HUES64 (cell line): ENCODE results near the gene ARL6IP4. TPM values are rescaled to one million over a fixed set of nuclear protein-coding genes. Genes with fewer than 3 reads are reported as not detected.
"Not testable (repeated sequence)": the region's sequence is repeated elsewhere in the genome, so short reads cannot be mapped to it uniquely, and the experiment has no call there.

Experiments
- H3K27ac ChIP-seq: 2 replicates; pipeline ENCODE4 v1.7.0; 2013; ENCODE audit warnings: low read depth, low read length, inconsistent platforms
- H3K27me3 ChIP-seq: 2 replicates; pipeline ENCODE4 v1.6.1; 2013; ENCODE audit warnings: mild to moderate bottlenecking, low read length; ENCODE audit not compliant: insufficient read depth
- H3K36me3 ChIP-seq: 2 replicates; pipeline ENCODE4 v1.6.1; 2013; ENCODE audit warnings: mild to moderate bottlenecking, low read length; ENCODE audit not compliant: insufficient read depth
- H3K4me1 ChIP-seq: 2 replicates; pipeline ENCODE4 v1.6.1; 2013; ENCODE audit warnings: mild to moderate bottlenecking, low read length, moderate library complexity; ENCODE audit not compliant: insufficient read depth
- H3K4me3 ChIP-seq: 2 replicates; pipeline ENCODE4 v1.5.1; 2013; ENCODE audit warnings: mild to moderate bottlenecking, low read length, moderate library complexity
- H3K9ac ChIP-seq: 2 replicates; pipeline ENCODE4 v1.6.1; 2013; ENCODE audit warnings: mild to moderate bottlenecking, low read depth, low read length
- H3K9me3 ChIP-seq: 2 replicates; pipeline ENCODE4 v1.6.1; 2013; ENCODE audit warnings: low read depth, low read length; ENCODE audit not compliant: insufficient read depth
- WGBS: fragments of 150-250, 120-280 bp; methylation state at CpG from one replicate; pipeline ENCODE4 v1.1.7; 2013; ENCODE audit warnings: missing lambda C conversion rate; 5-methylcytosine and 5-hydroxymethylcytosine counted together
- polyA plus RNA-seq, 2 experiments: library from polyadenylated mRNA; stranded (reverse); fragments of 50-300 nt; gene quantifications; one replicate each; pipeline ENCODE4 v1.2.3, GENCODE V29; 2013

The ARL6IP4 gene
- 121 TPM for polyA plus RNA-seq (2013, experiment 1 of 2)
- polyA plus RNA-seq (2013, experiment 2 of 2) = 127 TPM

DNA sequence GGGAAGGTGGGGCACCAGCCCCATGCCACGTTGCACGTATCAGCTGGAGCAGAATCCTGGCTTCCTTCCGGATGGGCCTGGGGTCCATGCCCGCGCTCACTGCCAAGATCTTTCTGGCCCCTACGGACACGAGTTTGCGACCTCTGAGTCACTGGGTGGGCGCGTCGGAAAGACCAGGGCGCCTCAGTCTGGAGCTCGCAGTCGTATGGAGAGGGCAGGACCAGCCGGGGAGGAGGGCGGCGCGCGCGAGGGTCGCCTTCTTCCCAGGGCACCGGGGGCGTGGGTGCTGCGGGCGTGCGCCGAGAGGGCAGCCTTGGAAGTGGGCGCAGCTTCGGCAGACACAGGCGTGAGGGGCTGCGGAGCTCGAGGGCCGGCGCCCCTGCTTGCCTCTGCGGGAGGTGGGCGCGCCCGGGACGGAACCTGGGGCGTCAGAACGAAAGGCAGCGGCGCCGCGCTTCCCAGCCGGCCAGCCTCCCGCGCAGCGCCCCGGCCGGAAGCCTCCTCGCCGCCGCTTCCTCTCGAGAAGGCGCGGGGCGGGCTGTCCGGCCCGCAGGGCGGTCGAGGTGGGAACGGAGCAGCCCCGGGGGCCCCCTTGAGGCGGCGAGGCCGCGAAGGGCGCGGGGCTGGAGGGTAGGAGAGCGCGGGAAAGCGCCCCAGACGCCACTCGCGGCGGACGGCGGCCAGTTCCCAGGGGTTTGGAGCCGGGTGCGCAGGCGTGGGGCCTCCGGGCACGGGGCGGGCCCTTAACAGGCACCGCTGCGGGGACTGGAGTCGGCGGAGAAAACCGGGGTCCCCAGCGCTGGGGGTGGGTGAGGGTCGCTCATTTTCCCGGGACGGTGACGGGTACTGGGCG is at the start of gene ARL6IP4:
ARL6IP4 (plus strand) TSS at position 499 of the 853 bp plus-strand sequence. CDS start 459 bp downstream, outside the sequence.
- Histone ChIP-seq H3K9ac (peak within 1 kb of the TSS; percentile 92), H3K27me3 (no peaks in the 10 kb centered on the region), H3K27ac (peak within 1 kb of the TSS; percentile 61), H3K36me3 (peaks cover 14% of the 10 kb centered on the region; the same call in 1 of the 2 replicates), H3K4me3 (peak within 1 kb of the TSS; percentile 93), H3K9me3 (no peaks in the 10 kb centered on the region), H3K4me1 (peaks cover 7% of the 10 kb centered on the region; the same call in 1 of the 2 replicates)
- under 1% methylated on average over 96 of the region's 96 CpGs for WGBS

DNA sequence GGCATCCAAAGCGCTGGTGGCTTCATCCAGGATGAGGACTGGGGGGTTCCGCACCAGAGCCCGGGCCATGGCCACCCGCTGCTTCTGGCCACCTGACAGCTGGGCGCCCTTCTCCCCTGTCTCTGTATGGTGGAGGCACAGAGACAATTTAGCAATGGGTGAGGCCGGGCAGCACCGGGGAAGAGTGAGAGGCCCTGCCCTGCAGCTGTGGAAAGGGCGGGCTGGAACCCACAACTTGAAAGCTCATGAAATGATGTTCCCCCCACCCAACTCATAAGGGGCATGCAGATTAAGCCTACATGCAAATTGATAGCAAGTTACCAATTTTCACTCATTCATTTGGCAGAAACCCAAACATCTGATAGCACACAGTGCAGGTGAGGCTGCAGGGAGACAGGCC is 48.3 kb upstream of the ARL6IP4 start:
- 91% methylated on average over 8 of the region's 8 CpGs for WGBS
- H3K9me3 ChIP-seq = no peaks in the 10 kb centered on the region
- H3K27ac ChIP-seq = no peak overlapping the region
- H3K36me3 ChIP-seq = no peaks in the 10 kb centered on the region
- H3K4me3 ChIP-seq = no peak overlapping the region
- H3K9ac ChIP-seq = no peak overlapping the region
- no peaks in the 10 kb centered on the region for H3K27me3 ChIP-seq
- H3K4me1 ChIP-seq = no peaks in the 10 kb centered on the region

DNA sequence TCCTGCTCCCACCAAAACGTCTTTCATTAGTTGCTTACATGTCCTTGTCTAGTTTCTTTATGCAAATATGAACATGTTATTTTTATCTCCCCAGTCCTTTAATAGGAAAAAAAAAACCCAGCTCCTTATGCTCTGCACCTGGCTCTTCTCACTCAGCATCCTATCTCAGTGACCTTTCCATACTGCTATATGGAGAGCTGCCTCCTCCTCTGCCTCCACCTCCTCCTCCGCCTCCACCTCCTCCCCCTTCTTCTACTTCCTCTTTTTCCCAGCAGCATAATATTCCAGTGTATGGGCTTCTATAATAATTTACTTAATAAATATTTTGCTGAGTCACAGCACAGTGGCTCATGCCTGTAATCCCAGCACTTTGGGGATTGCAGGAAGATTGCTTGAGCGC is 45.8 kb upstream of the ARL6IP4 start:
- H3K9ac ChIP-seq = no peak overlapping the region
- H3K36me3 ChIP-seq = no peaks in the 10 kb centered on the region
- no peaks in the 10 kb centered on the region for H3K27me3 ChIP-seq
- no peak overlapping the region for H3K4me3 ChIP-seq
- no peak overlapping the region for H3K27ac ChIP-seq
- no peaks in the 10 kb centered on the region for H3K9me3 ChIP-seq
- 100% methylated on average over 2 of the region's 3 CpGs for WGBS
- H3K4me1 ChIP-seq = no peaks in the 10 kb centered on the region

DNA sequence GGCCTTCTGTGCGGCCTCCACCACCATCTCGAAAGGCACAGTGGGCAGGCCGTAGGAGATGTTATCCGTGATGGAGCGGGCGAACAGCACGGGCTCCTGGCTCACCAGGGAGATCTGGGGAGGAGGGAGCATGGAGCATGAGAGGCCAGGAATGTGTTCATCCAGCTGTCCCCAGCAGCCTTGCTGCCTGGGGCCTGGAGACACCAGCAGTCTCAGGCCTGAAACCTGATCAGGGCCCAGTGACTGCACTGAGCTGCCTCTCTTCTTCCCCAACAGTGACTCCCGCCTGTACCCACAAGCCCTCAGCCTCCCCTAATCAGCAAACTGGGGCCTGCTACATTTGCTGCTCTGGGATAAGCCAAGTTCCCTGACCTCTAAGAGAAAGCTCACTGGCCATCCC is 45.2 kb upstream of the ARL6IP4 start:
- Histone ChIP-seq H3K4me3 (no peak overlapping the region), H3K9me3 (no peaks in the 10 kb centered on the region), H3K27ac (no peak overlapping the region), H3K36me3 (no peaks in the 10 kb centered on the region), H3K27me3 (no peaks in the 10 kb centered on the region), H3K9ac (no peak overlapping the region), H3K4me1 (no peaks in the 10 kb centered on the region)
- 89% methylated on average over 8 of the region's 8 CpGs for WGBS

DNA sequence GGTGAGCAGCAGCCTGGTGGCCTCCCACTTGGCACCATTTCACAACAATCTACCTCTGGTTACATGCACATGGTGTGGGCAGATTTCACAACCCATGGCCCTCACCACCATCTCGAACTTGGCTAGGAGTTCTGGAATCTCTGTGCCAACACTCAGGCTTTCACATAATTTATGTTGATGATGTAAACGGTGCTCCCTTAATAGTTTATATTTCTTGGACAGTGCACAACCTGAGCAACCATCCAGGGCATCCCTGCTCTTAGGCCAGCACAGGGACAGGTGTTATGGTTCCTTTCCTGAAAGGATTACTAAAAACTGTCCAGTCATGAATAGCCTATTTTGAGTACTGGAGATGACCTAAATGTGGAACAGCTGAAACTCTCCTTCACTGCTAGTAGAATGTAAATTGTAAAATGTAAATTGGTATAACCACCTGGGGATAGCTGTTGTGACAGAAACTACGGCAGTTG is 42.8 kb upstream of the ARL6IP4 start:
- Histone ChIP-seq H3K4me1 (no peaks in the 10 kb centered on the region), H3K9ac (no peak overlapping the region), H3K27ac (no peak overlapping the region), H3K36me3 (no peaks in the 10 kb centered on the region), H3K27me3 (no peaks in the 10 kb centered on the region), H3K9me3 (no peaks in the 10 kb centered on the region), H3K4me3 (no peak overlapping the region)
- WGBS = 91% methylated on average over 3 of the region's 3 CpGs

DNA sequence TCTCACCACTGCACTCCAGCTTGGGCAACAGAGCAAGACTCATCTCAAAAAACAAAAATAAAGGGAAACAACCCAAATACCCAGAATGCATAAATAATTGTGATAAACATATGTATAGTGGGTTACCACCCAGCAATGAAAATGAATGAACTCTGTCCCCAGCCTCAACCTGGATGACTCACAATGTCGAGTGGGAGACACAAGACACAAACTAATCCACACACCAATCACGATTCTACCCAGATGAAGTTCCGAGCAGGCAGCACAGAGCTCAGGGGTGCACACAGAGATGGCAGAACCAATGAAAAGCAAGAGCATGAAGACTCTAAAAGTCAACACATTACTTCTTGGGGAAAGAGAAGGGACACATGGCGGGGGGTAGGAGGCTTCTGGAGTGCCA is 41.4 kb upstream of the ARL6IP4 start:
- WGBS = 92% methylated on average over 4 of the region's 4 CpGs

DNA sequence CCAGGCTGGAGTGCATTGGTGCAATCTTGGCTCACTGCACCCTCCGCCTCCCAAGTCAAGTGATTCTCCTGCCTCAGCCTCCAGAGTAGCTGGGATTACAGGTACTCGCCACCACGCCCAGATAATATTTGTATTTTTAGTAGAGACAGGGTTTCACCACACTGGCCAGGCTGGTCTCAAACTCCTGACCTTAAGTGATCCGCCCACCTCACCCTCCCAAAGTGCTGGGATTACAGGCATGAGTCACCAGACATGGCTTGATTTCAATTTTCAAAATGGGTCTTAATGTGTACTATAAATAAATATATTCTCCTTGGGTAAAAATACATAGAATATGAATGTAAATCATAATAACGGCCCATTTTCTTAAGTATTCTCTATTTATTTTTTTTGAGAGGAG is 39.1 kb upstream of the ARL6IP4 start:
- not testable (repeated sequence) for H3K9ac ChIP-seq, H3K9me3 ChIP-seq, H3K4me1 ChIP-seq, H3K27me3 ChIP-seq, H3K4me3 ChIP-seq, H3K36me3 ChIP-seq, H3K27ac ChIP-seq
- 98% methylated on average over 4 of the region's 5 CpGs for WGBS

More for the DNA sequence above, 41.4 kb upstream of the ARL6IP4 start:
- Histone ChIP-seq H3K27me3 (no peaks in the 10 kb centered on the region), H3K36me3 (no peaks in the 10 kb centered on the region), H3K4me3 (no peak overlapping the region), H3K9me3 (no peaks in the 10 kb centered on the region), H3K4me1 (no peaks in the 10 kb centered on the region), H3K27ac (no peak overlapping the region), H3K9ac (no peak overlapping the region)

DNA sequence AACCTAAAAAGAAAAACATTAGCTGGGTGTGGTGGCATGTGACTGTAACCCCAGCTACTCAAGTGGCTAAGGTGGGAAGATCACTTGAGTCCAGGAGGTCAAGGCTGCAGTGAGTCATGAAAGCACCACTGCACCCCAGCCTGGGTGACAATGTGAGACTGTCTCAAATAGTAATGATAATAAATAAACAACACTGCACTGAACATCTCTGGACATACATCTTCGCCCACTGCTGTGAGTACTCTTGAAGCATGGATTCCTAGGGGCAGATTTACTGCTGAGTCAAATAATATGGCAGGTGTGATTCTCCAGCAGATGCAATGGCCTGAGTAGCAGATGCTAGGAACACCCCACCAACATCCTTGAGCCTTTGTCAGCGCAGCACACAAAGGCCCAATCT is 37.8 kb upstream of the ARL6IP4 start:
- Histone ChIP-seq H3K4me3 (no peak overlapping the region), H3K9me3 (no peaks in the 10 kb centered on the region), H3K4me1 (no peaks in the 10 kb centered on the region), H3K27ac (no peak overlapping the region), H3K27me3 (no peaks in the 10 kb centered on the region), H3K9ac (no peak overlapping the region), H3K36me3 (no peaks in the 10 kb centered on the region)
- WGBS = 97% methylated on average over 2 of the region's 2 CpGs

DNA sequence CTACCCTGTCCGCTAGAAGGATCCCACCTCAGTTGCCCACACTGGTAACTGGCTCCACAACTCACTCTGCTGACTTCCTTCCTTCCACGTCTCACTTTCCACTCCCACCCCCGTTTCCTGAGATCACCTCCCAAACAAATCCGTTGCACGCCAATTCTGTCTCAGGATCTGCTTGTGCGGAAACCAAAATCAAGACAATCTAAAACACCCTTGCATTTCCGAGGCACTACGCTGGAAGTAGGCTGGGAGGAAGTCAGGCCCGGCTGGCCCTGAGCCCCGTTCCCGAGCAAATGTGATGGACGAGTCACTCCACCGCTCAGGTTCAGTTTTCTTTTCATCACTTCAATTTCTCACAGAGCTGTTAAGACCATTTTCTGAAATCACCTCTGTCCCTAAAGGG is 37.3 kb upstream of the ARL6IP4 start:
- Histone ChIP-seq H3K27me3 (no peaks in the 10 kb centered on the region), H3K9ac (no peak overlapping the region), H3K4me1 (no peaks in the 10 kb centered on the region), H3K4me3 (no peak overlapping the region), H3K9me3 (no peaks in the 10 kb centered on the region), H3K36me3 (no peaks in the 10 kb centered on the region), H3K27ac (no peak overlapping the region)
- 89% methylated on average over 13 of the region's 13 CpGs for WGBS

DNA sequence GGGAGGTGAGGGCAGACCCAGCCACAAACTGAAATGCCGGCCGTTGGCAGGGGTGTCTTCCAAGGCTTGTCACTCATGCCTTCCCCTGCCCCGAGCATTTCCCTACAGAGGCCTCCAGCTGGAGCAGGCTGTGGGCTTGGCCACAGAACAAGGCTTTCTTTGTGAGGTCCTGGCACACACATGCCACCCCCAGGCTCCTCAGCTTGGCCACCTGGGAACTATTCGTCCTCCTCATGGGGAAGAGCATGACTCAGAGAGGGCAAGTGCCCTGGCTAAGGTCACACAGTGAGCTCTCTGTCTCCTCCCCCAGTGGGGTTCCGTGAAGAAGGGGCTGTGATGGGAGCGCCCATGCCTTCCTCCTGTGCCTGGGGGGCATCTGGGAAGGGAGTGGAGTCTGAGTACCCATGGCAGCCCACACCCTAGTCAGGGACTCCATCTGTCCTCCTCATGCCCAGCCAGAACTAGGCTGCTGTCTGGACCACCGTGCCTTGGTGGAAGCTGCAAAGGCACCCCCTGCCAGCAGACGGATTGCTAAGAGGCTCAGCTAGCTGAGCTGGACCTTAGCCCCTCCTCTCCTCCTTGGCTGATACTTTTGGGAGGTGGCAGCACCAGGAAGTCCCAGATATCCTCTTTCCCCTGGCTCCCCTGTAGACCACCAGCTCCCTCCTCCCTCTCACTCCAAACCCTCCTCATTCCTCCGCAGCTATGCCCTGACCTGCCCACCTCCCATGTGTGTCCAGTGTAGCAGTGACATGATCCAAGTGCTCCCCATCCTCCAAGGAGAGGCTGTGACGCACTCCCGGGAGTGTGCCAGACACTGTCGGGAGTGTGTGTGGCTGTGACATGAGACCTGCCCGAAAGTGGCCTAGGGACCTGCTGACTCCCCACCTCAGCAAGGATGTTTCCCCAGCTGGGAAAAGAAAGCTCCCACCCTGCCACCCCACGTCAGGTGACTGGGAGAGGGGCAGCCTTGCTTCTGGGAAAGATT is 35.6 kb upstream of the ARL6IP4 start:
- Histone ChIP-seq H3K9ac (no peak overlapping the region), H3K27me3 (no peaks in the 10 kb centered on the region), H3K4me1 (no peaks in the 10 kb centered on the region), H3K27ac (no peak overlapping the region), H3K4me3 (no peak overlapping the region), H3K36me3 (no peaks in the 10 kb centered on the region), H3K9me3 (no peaks in the 10 kb centered on the region)
- 76% methylated on average over 14 of the region's 14 CpGs for WGBS
